Esophagus squamous epithelium (tissue), 4 donors: ENCODE data around the gene COL18A1.

Experiments used
- POLR2A ChIP-seq, 4 donors: fragments of 450-650 bp; IDR thresholded peaks; one replicate each; pipeline ENCODE4 v1.6.1; 2017; ENCODE audit warnings: antibody characterized with exemption in 4 of 4, mild to moderate bottlenecking in 4 of 4, moderate library complexity in 3 of 4
- TF ChIP-seq, protein P1 (sequence below), 6 experiments: fragments of 450-650 bp in 4 of 6; fragments of 200-600 bp in 2 of 6; sonication (generic) in 2 of 6; IDR thresholded peaks; one replicate each; pipeline ENCODE4 v1.5.1; 2016 to 2019; ENCODE audit warnings: antibody characterized with exemption in 6 of 6, mild to moderate bottlenecking in 4 of 6, moderate library complexity in 4 of 6

DNA sequence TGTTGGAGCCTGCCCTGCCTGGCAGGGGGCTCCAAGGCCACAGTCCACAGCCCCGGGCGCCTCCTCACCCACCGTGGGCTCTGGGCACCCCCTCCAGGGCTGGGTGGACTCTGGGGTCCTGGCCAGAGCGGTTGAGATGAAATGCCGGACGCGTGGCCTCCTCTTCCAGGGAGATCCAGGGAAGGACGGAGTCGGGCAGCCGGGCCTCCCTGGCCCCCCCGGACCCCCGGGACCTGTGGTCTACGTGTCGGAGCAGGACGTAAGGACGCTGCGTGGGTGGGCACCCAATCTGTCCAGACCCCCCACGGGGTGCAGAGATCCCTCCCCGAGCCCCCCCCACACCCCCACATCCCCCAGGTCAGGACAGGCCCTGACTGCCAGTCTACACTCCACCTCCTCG, 86.1 kb downstream of the COL18A1 start:
- TF ChIP-seq, protein P1, sequence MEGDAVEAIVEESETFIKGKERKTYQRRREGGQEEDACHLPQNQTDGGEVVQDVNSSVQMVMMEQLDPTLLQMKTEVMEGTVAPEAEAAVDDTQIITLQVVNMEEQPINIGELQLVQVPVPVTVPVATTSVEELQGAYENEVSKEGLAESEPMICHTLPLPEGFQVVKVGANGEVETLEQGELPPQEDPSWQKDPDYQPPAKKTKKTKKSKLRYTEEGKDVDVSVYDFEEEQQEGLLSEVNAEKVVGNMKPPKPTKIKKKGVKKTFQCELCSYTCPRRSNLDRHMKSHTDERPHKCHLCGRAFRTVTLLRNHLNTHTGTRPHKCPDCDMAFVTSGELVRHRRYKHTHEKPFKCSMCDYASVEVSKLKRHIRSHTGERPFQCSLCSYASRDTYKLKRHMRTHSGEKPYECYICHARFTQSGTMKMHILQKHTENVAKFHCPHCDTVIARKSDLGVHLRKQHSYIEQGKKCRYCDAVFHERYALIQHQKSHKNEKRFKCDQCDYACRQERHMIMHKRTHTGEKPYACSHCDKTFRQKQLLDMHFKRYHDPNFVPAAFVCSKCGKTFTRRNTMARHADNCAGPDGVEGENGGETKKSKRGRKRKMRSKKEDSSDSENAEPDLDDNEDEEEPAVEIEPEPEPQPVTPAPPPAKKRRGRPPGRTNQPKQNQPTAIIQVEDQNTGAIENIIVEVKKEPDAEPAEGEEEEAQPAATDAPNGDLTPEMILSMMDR (IDR thresholded peaks at IDR 0.05) = no peak
- no peak for TF ChIP-seq POLR2A (IDR thresholded peaks at IDR 0.05)
